ENCODE results near the gene ZNF80.

The ZNF80 gene

DNA sequence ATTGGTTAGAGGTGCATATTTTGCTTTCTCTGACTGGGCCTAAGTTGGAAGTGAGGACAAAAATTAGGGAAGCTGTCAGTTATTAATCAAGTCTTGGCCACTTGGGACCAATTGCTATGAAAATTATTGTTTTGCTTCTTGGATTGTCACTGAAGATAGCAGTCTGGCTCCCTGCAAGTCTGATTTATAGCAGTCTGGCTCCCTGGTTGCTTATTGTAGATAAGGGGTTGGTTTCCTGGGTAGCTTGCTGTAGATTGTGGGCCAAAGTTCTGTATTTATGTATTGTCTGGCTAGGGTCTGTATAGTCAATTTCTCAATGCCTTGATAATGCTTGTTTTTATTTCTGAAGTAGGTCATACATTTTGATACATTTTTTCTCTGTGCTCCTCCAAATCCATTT is 45.2 kb downstream of the ZNF80 start:
- Histone ChIP-seq H3K9me3 (replicated peaks in 1 of 2; ENCODE audit: control insufficient read depth in 2 of 2, insufficient read depth in 1 of 2, low read depth in 1 of 2, low read length in 2 of 2) (no peaks in the 10 kb centered on the region), H2AK5ac (ENCODE audit: low read depth, low read length) (no peak overlapping the region)

GRCh38 chr3:114186501-114186900 is 50.9 kb downstream of the ZNF80 start:
- Histone ChIP-seq H3K4me3 (ENCODE audit: low read length in 2 of 2) (no peak overlapping the region), H3K4ac (ENCODE audit: low read length) (no peak overlapping the region), H2BK5ac (ENCODE audit: low read length) (no peak overlapping the region), H2BK15ac (ENCODE audit: low read length) (no peak overlapping the region), H3K27ac (replicated peaks; ENCODE audit: low read length) (no peak overlapping the region), H3K36me3 (replicated peaks in 1 of 2; ENCODE audit: control insufficient read depth in 2 of 2, insufficient read depth in 2 of 2, low read length in 2 of 2) (no peaks in the 10 kb centered on the region), H3K4me1 (ENCODE audit: control insufficient read depth in 2 of 2, insufficient read depth in 1 of 2, low read depth in 1 of 2, low read length in 2 of 2) (peaks cover 0 to 3% of the 10 kb centered on the region in 2 donors), H2BK120ac (ENCODE audit: low read depth, low read length) (no peak overlapping the region), H3K14ac (ENCODE audit: low read length) (no peak overlapping the region), H3K9me3 (replicated peaks in 1 of 2; ENCODE audit: control insufficient read depth in 2 of 2, insufficient read depth in 1 of 2, low read depth in 1 of 2, low read length in 2 of 2) (peaks cover 0 to 3% of the 10 kb centered on the region in 2 donors), H3K18ac (ENCODE audit: low read length) (no peak overlapping the region), H3K27me3 (ENCODE audit: control insufficient read depth in 3 of 3, insufficient read depth in 3 of 3, low read depth in 1 of 3, low read length in 3 of 3) (peaks cover 0 to 3% (median 0%) of the 10 kb centered on the region in 3 experiments), H3K79me1 (ENCODE audit: low read depth, low read length) (no peaks in the 10 kb centered on the region), H2BK12ac (ENCODE audit: low read length) (no peak overlapping the region), H4K8ac (ENCODE audit: low read depth, low read length) (no peak overlapping the region), H2AK5ac (ENCODE audit: low read depth, low read length) (no peak overlapping the region), H3K23ac (ENCODE audit: low read depth, low read length, poor library complexity) (no peak overlapping the region), H3K9ac (ENCODE audit: low read depth, low read length, poor library complexity) (no peak overlapping the region), H3K4me2 (ENCODE audit: insufficient read depth, low read length, poor library complexity, severe bottlenecking) (no peak overlapping the region), H2AFZ (ENCODE audit: low read length) (no peak overlapping the region), H4K91ac (ENCODE audit: low read depth, low read length, poor library complexity) (no peak overlapping the region)
- DNase-seq (ENCODE audit: low spot score), result no peak

More for the DNA sequence above, 45.2 kb downstream of the ZNF80 start:
- Histone ChIP-seq H3K4ac (ENCODE audit: low read length) (no peak overlapping the region), H2AFZ (ENCODE audit: low read length) (no peak overlapping the region), H4K91ac (ENCODE audit: low read depth, low read length, poor library complexity) (no peak overlapping the region), H2BK15ac (ENCODE audit: low read length) (no peak overlapping the region), H3K4me2 (ENCODE audit: insufficient read depth, low read length, poor library complexity, severe bottlenecking) (no peak overlapping the region), H3K27me3 (ENCODE audit: control insufficient read depth in 3 of 3, insufficient read depth in 3 of 3, low read depth in 1 of 3, low read length in 3 of 3) (no peaks in the 10 kb centered on the region), H3K4me1 (ENCODE audit: control insufficient read depth in 2 of 2, insufficient read depth in 1 of 2, low read depth in 1 of 2, low read length in 2 of 2) (peaks cover 0 to 3% of the 10 kb centered on the region in 2 donors), H2BK120ac (ENCODE audit: low read depth, low read length) (no peak overlapping the region), H4K8ac (ENCODE audit: low read depth, low read length) (no peak overlapping the region), H3K27ac (replicated peaks; ENCODE audit: low read length) (no peak overlapping the region), H3K9ac (ENCODE audit: low read depth, low read length, poor library complexity) (no peak overlapping the region), H3K4me3 (ENCODE audit: low read length in 2 of 2) (no peak overlapping the region), H3K23ac (ENCODE audit: low read depth, low read length, poor library complexity) (no peak overlapping the region), H2BK5ac (ENCODE audit: low read length) (no peak overlapping the region), H3K14ac (ENCODE audit: low read length) (no peak overlapping the region), H2BK12ac (ENCODE audit: low read length) (no peak overlapping the region), H3K79me1 (ENCODE audit: low read depth, low read length) (no peaks in the 10 kb centered on the region), H3K36me3 (replicated peaks in 1 of 2; ENCODE audit: control insufficient read depth in 2 of 2, insufficient read depth in 2 of 2, low read length in 2 of 2) (no peaks in the 10 kb centered on the region), H3K18ac (ENCODE audit: low read length) (no peak overlapping the region)
- DNase-seq (ENCODE audit: low spot score), result no peak

All from neuronal stem cell (in vitro differentiated cells).